ENCODE results near the gene CRACR2B.

Gene CRACR2B

DNA sequence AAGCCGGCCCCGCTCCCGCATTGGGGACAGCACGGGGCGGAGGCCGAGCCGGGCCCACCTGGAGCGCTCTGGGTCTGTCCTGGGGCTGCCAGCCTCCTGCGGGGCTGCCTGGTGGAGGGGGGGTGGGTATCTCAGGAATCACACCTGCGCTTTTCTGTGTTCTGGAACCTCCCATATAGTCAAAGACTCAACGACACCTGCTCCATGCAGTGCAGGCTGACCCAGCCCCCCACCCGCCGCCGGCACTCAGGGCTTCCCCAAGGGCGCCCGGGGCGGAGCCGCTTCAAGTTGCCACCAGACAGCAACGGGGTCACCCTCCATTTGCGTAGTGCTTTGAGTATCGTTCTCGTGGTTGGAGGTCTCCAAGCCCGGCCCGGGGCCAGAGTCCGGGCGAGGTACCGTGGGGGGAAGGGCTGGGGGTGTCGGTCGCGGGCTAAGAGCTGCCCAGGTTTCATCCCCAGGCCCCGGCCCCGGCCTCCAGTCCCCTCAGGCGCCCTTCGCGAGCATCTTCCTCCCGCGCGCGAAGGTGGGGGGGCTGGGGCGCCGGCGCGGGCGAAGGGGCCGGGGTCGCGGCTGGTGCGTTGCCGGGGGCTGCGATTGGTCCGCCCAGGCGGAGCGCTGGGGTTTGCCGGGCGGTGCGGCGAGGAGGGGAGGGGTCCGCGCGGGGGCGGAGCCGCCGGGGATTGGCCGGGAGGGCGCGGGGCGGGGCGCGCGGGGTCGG is 21.5 kb downstream of the CRACR2B start:
- peak overlapping the region; percentile 42 for H3K4me3 ChIP-seq (replicated peaks; ENCODE audit: low read depth, low read length)

DNA sequence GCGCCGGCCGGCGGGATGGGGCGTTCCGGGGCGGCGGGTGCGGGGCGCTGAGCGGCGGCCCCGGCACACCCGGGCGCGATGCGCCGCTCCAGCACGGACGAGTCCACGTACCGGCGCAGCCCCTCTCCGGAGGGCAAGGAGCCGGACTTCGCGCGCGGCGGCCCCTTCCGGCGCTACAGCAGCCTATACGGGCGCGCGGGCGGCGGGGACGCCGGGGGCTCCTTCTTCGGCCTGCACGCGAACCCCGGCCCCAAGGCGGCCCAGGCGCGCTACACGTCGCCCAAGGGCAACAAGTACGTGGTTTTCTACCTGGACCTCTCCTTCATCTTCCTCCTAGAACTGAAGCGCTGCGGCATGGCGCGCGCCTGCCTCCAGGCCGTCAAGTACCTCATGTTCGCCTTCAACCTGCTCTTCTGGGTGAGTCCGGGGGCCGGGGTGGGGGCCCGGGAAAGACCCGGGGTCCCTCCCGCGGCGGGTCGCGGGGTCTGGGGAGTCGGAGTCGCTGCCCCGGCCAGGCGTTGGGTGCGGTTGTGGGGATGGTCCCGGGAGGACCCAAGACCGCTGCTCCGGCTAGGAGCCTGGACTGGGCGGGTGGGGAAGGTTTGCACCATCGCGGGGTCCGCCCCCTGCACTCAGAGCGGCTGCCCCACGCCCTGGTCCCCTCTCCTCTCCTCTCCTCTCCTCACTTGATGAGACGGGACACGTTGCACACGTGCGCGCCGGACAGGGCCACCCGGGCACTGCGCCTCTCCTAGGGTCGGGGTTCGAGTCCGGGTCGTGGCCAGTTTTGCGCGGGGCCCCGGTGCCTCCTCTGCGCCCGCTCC is 22.4 kb downstream of the CRACR2B start:
- TF ChIP-seq, protein P1, sequence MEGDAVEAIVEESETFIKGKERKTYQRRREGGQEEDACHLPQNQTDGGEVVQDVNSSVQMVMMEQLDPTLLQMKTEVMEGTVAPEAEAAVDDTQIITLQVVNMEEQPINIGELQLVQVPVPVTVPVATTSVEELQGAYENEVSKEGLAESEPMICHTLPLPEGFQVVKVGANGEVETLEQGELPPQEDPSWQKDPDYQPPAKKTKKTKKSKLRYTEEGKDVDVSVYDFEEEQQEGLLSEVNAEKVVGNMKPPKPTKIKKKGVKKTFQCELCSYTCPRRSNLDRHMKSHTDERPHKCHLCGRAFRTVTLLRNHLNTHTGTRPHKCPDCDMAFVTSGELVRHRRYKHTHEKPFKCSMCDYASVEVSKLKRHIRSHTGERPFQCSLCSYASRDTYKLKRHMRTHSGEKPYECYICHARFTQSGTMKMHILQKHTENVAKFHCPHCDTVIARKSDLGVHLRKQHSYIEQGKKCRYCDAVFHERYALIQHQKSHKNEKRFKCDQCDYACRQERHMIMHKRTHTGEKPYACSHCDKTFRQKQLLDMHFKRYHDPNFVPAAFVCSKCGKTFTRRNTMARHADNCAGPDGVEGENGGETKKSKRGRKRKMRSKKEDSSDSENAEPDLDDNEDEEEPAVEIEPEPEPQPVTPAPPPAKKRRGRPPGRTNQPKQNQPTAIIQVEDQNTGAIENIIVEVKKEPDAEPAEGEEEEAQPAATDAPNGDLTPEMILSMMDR (IDR thresholded peaks at IDR 0.05; ENCODE audit: low read length, missing control alignments) = no peak
- H3K4me3 ChIP-seq (replicated peaks; ENCODE audit: low read depth, low read length) = peak overlapping the region; percentile 35
- no peak for DNase-seq (ENCODE audit: low read depth)

More for the DNA sequence above, 21.5 kb downstream of the CRACR2B start:
- DNase-seq (ENCODE audit: low read depth) = no peak
- TF ChIP-seq, protein P1 (IDR thresholded peaks at IDR 0.05; ENCODE audit: low read length, missing control alignments) = no peak

DNA sequence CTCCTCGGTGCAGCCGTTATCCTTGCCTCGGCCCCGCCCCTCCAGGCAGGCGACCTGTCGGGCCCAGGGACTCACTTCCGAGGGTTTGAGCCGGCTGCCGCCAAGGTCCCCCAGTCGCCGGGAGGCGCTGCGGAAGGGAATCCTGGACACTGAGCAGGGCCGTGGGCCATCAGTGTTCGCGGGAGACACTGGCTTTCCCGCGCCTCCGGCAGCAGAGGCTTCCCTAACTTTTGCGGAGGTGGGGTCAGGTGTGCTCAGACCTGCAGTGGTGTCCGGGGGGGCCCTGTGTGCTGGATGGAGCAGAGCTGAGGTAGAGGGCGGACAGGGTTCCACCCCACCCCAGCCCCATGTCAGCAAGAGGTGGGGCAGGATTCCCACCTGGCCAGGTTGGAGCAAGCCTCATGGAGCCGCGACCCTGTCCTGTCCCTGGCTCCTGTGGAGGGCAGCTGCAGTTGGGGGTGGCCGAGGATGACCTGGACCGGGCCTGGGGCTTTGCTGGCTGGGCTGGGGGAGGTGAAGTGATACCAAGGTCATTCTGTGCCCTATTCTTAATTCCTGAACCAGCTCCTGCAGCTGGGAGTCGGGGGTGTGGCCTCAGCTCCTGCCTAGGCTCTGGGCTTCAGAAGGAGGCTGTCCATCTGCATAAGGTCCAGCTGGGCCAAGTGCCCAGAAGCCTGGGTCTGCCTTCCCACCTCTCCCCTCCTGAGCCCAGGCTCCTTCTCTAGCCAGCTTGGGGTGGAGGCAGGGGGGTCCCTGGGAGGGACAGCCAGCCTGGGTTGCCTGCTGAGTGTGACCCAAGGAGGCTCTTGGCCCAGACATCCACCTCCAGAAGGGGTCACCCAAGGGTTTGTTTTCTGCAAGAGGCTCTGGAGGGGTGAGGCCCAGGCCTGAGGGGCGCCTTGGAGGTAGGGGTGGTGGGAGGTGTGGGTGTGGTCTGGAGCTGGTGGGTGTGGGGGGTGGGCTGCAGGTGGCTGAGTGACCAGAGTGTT is 23.4 kb downstream of the CRACR2B start:
- DNase-seq (ENCODE audit: low read depth) = no peak

DNA sequence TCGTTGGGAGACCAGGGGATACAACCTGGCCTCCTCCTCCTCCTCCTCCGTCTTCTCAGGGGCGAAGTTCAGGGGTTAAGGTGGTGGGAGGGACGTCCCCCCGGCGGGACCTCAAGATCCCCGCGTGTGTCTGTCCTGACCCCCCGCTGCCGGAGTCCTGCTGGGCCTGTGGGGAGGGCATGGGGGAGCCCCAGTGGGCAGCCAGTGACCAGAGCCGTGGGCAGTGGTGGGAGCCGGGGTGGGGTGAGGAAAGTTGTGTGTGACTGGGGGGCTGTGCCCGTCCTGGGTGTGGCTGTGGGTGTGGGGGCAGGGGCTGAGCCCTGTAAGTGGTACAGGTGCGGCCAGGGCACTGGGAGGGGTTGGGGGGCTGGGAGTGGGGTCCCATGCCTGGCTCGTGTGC is 25.0 kb downstream of the CRACR2B start:
- TF ChIP-seq, protein P1 (IDR thresholded peaks at IDR 0.05; ENCODE audit: low read length, missing control alignments) = no peak
- DNase-seq (ENCODE audit: low read depth) = no peak
- no peak overlapping the region for H3K4me3 ChIP-seq (replicated peaks; ENCODE audit: low read depth, low read length)

More for the DNA sequence above, 23.4 kb downstream of the CRACR2B start:
- TF ChIP-seq, protein P1 (IDR thresholded peaks at IDR 0.05; ENCODE audit: low read length, missing control alignments) = no peak
- no peak overlapping the region for H3K4me3 ChIP-seq (replicated peaks; ENCODE audit: low read depth, low read length)

DNA sequence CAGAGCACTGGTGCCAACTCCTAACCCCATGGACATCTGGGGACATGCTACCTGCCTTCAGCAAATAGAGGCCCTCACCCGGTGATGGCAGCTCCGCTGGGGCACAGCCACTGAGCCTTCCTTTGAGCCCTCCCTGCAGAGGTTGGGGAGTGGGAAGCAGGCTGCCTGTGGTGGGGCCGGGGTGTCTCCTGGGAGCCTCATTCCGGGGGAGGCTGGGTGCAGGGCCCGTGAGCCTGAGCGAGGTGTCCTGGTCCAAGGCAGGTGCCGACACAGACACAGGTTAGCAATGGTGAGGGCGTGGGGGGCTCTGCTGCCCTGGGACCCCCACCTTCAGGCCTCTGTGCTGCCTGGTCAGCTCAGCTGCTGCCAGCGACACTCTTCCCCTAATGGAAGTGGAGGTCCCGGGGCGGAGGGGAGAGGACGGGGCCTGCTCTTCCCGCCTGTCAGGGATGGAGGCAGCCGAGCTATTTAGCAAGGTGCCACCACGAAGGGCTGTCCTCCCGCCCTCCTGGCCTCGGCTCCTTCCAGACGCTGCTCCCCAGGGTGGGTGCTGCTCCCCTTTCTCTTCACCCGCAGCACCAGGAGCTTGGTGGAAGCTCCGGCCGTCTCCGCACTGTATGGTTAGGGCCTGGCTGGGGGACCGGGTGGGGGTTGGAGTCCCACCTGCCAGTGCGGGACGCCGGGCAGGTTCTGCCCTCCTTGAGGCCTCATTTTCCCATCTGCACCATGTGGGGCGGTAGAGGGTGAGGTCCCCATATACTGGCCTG is 26.1 kb downstream of the CRACR2B start:
- no peak overlapping the region for H3K4me3 ChIP-seq (replicated peaks; ENCODE audit: low read depth, low read length)
- TF ChIP-seq, protein P1 (IDR thresholded peaks at IDR 0.05; ENCODE audit: low read length, missing control alignments) = no peak
- no peak for DNase-seq (ENCODE audit: low read depth)

Measured in fibroblast of pulmonary artery (primary cell).